ENCODE data around the gene DDX25.

DDX25 gene

GRCh38 chr11:125935618-125936199 is 31.4 kb downstream of the DDX25 start:
- TF ChIP-seq, protein P1, sequence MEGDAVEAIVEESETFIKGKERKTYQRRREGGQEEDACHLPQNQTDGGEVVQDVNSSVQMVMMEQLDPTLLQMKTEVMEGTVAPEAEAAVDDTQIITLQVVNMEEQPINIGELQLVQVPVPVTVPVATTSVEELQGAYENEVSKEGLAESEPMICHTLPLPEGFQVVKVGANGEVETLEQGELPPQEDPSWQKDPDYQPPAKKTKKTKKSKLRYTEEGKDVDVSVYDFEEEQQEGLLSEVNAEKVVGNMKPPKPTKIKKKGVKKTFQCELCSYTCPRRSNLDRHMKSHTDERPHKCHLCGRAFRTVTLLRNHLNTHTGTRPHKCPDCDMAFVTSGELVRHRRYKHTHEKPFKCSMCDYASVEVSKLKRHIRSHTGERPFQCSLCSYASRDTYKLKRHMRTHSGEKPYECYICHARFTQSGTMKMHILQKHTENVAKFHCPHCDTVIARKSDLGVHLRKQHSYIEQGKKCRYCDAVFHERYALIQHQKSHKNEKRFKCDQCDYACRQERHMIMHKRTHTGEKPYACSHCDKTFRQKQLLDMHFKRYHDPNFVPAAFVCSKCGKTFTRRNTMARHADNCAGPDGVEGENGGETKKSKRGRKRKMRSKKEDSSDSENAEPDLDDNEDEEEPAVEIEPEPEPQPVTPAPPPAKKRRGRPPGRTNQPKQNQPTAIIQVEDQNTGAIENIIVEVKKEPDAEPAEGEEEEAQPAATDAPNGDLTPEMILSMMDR (IDR thresholded peaks at IDR 0.05) = no peak
- H3K27ac Mint-ChIP-seq = no peak overlapping the region
- H3K36me3 Mint-ChIP-seq (ENCODE audit: low read depth) = no peaks in the 10 kb centered on the region
- DNase-seq = no peak
- no peaks in the 10 kb centered on the region for H3K9me3 Mint-ChIP-seq
- peaks cover 10% of the 10 kb centered on the region for H3K27me3 Mint-ChIP-seq (ENCODE audit: low read depth, poor library complexity)
- peaks cover 35% of the 10 kb centered on the region for H3K4me1 Mint-ChIP-seq
- H3K4me3 Mint-ChIP-seq = no peak overlapping the region

DNA sequence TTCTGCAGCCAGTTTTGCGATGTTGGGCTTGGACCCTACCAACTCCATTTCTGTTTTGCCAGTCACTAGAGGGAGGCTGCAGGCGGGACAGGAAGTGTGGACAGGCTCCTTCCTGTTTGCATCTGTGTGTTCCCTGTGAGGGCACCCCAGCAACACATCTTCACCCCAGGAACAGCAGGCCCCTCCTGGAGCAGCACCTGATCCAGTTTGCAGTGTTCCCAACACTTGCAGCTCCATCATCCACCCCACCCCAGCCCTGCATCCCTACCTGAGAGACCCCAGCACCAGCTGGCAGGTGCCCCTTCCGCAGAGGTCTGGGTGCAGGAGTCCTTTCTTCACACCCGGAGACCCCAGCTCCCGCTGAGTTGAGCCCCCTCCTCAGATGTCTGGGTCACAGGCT is 34.1 kb downstream of the DDX25 start:
- no peaks in the 10 kb centered on the region for H3K27me3 Mint-ChIP-seq (ENCODE audit: low read depth, poor library complexity)
- TF ChIP-seq, protein P1 (IDR thresholded peaks at IDR 0.05) = no peak
- H3K9me3 Mint-ChIP-seq = no peaks in the 10 kb centered on the region
- H3K27ac Mint-ChIP-seq = no peak overlapping the region
- DNase-seq = no peak
- H3K36me3 Mint-ChIP-seq (ENCODE audit: low read depth) = no peaks in the 10 kb centered on the region
- H3K4me3 Mint-ChIP-seq = no peak overlapping the region
- H3K4me1 Mint-ChIP-seq = peaks cover 38% of the 10 kb centered on the region

DNA sequence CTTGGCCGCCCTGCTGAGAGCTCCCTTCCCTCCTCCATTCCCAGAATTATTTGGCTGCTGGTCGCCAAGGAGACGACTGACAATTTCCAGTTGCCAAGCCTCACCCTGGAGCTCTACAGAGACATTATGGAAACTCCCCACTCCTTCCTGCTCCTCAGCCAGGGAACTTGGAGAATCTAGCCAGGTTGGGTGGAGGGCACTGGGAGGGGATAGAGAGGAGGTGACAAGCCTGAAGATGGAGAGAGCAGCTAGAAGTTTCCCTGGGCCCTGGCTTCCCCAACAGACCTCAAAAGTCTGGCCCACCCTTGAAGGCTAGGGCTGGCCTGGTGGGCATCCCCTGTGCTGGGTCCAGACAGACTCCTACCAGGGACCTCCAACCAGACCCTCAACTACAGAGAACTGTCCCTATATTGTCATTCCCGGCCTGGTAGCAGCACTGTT is 34.8 kb downstream of the DDX25 start:
- TF ChIP-seq, protein P1 (IDR thresholded peaks at IDR 0.05) = no peak
- no peak overlapping the region for H3K4me3 Mint-ChIP-seq
- peak overlapping the region; percentile 36 for H3K27ac Mint-ChIP-seq
- H3K4me1 Mint-ChIP-seq = peaks cover 36% of the 10 kb centered on the region
- no peaks in the 10 kb centered on the region for H3K9me3 Mint-ChIP-seq
- no peaks in the 10 kb centered on the region for H3K36me3 Mint-ChIP-seq (ENCODE audit: low read depth)
- no peak for DNase-seq
- no peaks in the 10 kb centered on the region for H3K27me3 Mint-ChIP-seq (ENCODE audit: low read depth, poor library complexity)

GRCh38 chr11:125940145-125940544 is 35.8 kb downstream of the DDX25 start:
- no peak overlapping the region for H3K27ac Mint-ChIP-seq
- peaks cover 35% of the 10 kb centered on the region for H3K4me1 Mint-ChIP-seq
- TF ChIP-seq, protein P1 (IDR thresholded peaks at IDR 0.05) = no peak
- H3K4me3 Mint-ChIP-seq = no peak overlapping the region
- no peaks in the 10 kb centered on the region for H3K9me3 Mint-ChIP-seq
- no peaks in the 10 kb centered on the region for H3K27me3 Mint-ChIP-seq (ENCODE audit: low read depth, poor library complexity)
- H3K36me3 Mint-ChIP-seq (ENCODE audit: low read depth) = no peaks in the 10 kb centered on the region
- no peak for DNase-seq

GRCh38 chr11:125941267-125941618 is 36.9 kb downstream of the DDX25 start:
- H3K36me3 Mint-ChIP-seq (ENCODE audit: low read depth) = no peaks in the 10 kb centered on the region
- H3K4me1 Mint-ChIP-seq = peaks cover 34% of the 10 kb centered on the region
- H3K27me3 Mint-ChIP-seq (ENCODE audit: low read depth, poor library complexity) = no peaks in the 10 kb centered on the region
- no peaks in the 10 kb centered on the region for H3K9me3 Mint-ChIP-seq
- H3K4me3 Mint-ChIP-seq = no peak overlapping the region
- DNase-seq = no peak
- TF ChIP-seq, protein P1 (IDR thresholded peaks at IDR 0.05) = no peak
- peak overlapping the region; percentile 41 for H3K27ac Mint-ChIP-seq
